ENCODE data around the gene MAML3.

Gene MAML3

GRCh38 chr4:140186651-140187315 is 32.8 kb upstream of the MAML3 start:
- H3K4me1 ChIP-seq (ENCODE audit: control insufficient read depth, low read length): no peaks in the 10 kb centered on the region
- H3F3A ChIP-seq (ENCODE audit: control insufficient read depth, insufficient read depth): no peaks in the 10 kb centered on the region
- TF ChIP-seq CTCF (IDR thresholded peaks at IDR 0.05; ENCODE audit: low read depth, low read length, poor library complexity, severe bottlenecking): no peak
- TF ChIP-seq EZH2phosphoT487 (IDR thresholded peaks at IDR 0.05; ENCODE audit: borderline replicate concordance, low read length): no peak
- peaks cover 5% of the 10 kb centered on the region; the same call in 1 of the 2 replicates for H3K27me3 ChIP-seq (ENCODE audit: control insufficient read depth, low read length)
- H3K9me3 ChIP-seq (ENCODE audit: control insufficient read depth, insufficient read depth, low read length): no peaks in the 10 kb centered on the region
- no peaks in the 10 kb centered on the region for H3K79me2 ChIP-seq (ENCODE audit: control insufficient read depth, low read length)
- H3K4me2 ChIP-seq (ENCODE audit: low read length): no peak overlapping the region
- H3K27ac ChIP-seq (ENCODE audit: low read depth, low read length): no peak overlapping the region
- no peaks in the 10 kb centered on the region for H3K9me2 ChIP-seq (replicated peaks; ENCODE audit: control insufficient read depth, low read length)
- H4K20me1 ChIP-seq (ENCODE audit: control insufficient read depth, insufficient read depth, low read depth, low read length): no peaks in the 10 kb centered on the region
- H3K36me3 ChIP-seq (ENCODE audit: control insufficient read depth, low read length): no peaks in the 10 kb centered on the region
- no peak overlapping the region for H3K4me3 ChIP-seq (ENCODE audit: low read length)

- H3K27me3 ChIP-seq (ENCODE audit: control insufficient read depth, low read length): peaks cover 5% of the 10 kb centered on the region; the same call in 1 of the 2 replicates
- no peaks in the 10 kb centered on the region for H3K9me3 ChIP-seq (ENCODE audit: control insufficient read depth, insufficient read depth, low read length)
- H3F3A ChIP-seq (ENCODE audit: control insufficient read depth, insufficient read depth): no peaks in the 10 kb centered on the region
- H3K36me3 ChIP-seq (ENCODE audit: control insufficient read depth, low read length): no peaks in the 10 kb centered on the region
- H3K4me3 ChIP-seq (ENCODE audit: low read length): no peak overlapping the region
- no peaks in the 10 kb centered on the region for H3K9me2 ChIP-seq (replicated peaks; ENCODE audit: control insufficient read depth, low read length)
- no peak overlapping the region for H3K4me2 ChIP-seq (ENCODE audit: low read length)
- H3K27ac ChIP-seq (ENCODE audit: low read depth, low read length): no peak overlapping the region
- no peaks in the 10 kb centered on the region for H3K4me1 ChIP-seq (ENCODE audit: control insufficient read depth, low read length)
- no peaks in the 10 kb centered on the region for H4K20me1 ChIP-seq (ENCODE audit: control insufficient read depth, insufficient read depth, low read depth, low read length)
- H3K79me2 ChIP-seq (ENCODE audit: control insufficient read depth, low read length): no peaks in the 10 kb centered on the region
- no peak for TF ChIP-seq CTCF (IDR thresholded peaks at IDR 0.05; ENCODE audit: low read depth, low read length, poor library complexity, severe bottlenecking)
- TF ChIP-seq EZH2phosphoT487 (IDR thresholded peaks at IDR 0.05; ENCODE audit: borderline replicate concordance, low read length): no peak
These were observed 32.1 kb upstream of the MAML3 start for GRCh38 chr4:140186082-140186438.

GRCh38 chr4:140185412-140186081 is 31.6 kb upstream of the MAML3 start:
- Histone ChIP-seq H3K4me1 (ENCODE audit: control insufficient read depth, low read length) (no peaks in the 10 kb centered on the region), H3K9me3 (ENCODE audit: control insufficient read depth, insufficient read depth, low read length) (no peaks in the 10 kb centered on the region), H3K4me3 (ENCODE audit: low read length) (no peak overlapping the region), H4K20me1 (ENCODE audit: control insufficient read depth, insufficient read depth, low read depth, low read length) (no peaks in the 10 kb centered on the region), H3K9me2 (replicated peaks; ENCODE audit: control insufficient read depth, low read length) (no peaks in the 10 kb centered on the region), H3K4me2 (ENCODE audit: low read length) (no peak overlapping the region), H3K36me3 (ENCODE audit: control insufficient read depth, low read length) (no peaks in the 10 kb centered on the region), H3F3A (ENCODE audit: control insufficient read depth, insufficient read depth) (no peaks in the 10 kb centered on the region), H3K27ac (ENCODE audit: low read depth, low read length) (no peak overlapping the region), H3K79me2 (ENCODE audit: control insufficient read depth, low read length) (no peaks in the 10 kb centered on the region), H3K27me3 (ENCODE audit: control insufficient read depth, low read length) (peaks cover 5% of the 10 kb centered on the region; the same call in 1 of the 2 replicates)
- TF ChIP-seq CTCF (IDR thresholded peaks at IDR 0.05; ENCODE audit: low read depth, low read length, poor library complexity, severe bottlenecking) (no peak), EZH2phosphoT487 (IDR thresholded peaks at IDR 0.05; ENCODE audit: borderline replicate concordance, low read length) (no peak)

Measured in DOHH2 (cell line).